H7 (cell line): Measurements from ENCODE around the gene CHST11. TPM values are rescaled to one million over a fixed set of nuclear protein-coding genes. Genes with fewer than 3 reads are reported as not detected.

Source experiments
- DNase-seq: peaks from one replicate; pipeline ENCODE4 v3.0.0; 2012
- H3K27me3 ChIP-seq: 2 replicates; pipeline ENCODE4 v1.6.0; 2011; ENCODE audit warnings: mild to moderate bottlenecking, low read length; ENCODE audit not compliant: control insufficient read depth, insufficient read depth
- H3K36me3 ChIP-seq: replicated peaks from 2 replicates; pipeline ENCODE4 v1.5.1; 2011; ENCODE audit warnings: low read length; ENCODE audit not compliant: control insufficient read depth, insufficient read depth
- H3K4me3 ChIP-seq: 2 replicates; pipeline ENCODE4 v1.5.1; 2011; ENCODE audit warnings: low read depth, mild to moderate bottlenecking, control low read depth, low read length, moderate library complexity; ENCODE audit not compliant: insufficient read depth
- total RNA-seq: library from RNA; depleted of rRNA; stranded (reverse); fragments of >200 nt; shearing (Covaris generic); gene quantifications from 2 replicates; pipeline ENCODE4 v1.2.3, GENCODE V29; 2014

CHST11 gene
- total RNA-seq, 1 experiment from 2014 or later = 14.5 TPM

DNA sequence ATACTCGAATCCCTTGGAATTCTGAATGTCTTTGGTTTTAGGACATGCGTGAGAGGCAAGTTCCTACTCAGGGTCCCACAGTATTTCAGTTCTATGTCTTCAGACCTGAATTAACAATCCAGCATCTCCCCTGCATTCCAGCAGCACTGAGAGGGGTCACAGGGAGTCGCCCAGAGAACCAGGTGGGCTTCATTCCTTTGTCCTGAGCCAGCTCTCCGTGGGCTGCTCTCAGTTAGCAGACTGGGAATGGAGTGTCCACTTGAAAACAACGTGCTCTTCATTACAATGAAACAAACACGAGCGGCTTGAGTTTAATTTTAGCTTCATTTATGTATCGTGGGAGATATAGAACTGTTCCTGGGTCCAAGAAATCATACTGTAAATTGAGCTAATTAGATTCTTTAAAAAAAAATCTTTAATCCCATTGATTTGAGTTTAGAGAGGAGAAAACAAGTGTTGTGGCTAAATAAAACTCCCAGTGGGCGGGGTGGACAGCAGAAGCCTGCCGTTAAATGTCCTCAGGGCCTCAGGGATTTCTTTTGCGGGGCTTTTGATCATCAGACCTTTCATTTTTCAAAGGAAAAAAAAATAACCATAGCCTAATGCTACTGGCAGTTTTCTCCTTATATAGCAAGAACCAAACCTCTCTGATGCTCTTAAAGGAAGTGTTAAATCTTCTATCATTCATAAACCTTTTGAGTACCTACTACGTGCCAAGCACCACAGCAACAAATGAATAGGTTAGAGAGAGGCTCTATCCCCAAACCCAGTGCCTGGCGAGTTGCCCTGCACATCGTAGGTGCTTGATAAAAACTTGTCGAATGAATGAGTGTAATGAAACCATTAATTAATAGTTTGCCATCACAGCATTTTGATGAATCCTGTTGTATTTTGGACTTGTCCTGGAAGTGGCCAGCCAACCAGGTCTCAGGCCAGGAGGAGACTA, 140.4 kb downstream of the CHST11 start:
- DNase-seq = no peak
- Histone ChIP-seq H3K27me3 (no peaks in the 10 kb centered on the region), H3K4me3 (no peak overlapping the region), H3K36me3 (no peaks in the 10 kb centered on the region)

DNA sequence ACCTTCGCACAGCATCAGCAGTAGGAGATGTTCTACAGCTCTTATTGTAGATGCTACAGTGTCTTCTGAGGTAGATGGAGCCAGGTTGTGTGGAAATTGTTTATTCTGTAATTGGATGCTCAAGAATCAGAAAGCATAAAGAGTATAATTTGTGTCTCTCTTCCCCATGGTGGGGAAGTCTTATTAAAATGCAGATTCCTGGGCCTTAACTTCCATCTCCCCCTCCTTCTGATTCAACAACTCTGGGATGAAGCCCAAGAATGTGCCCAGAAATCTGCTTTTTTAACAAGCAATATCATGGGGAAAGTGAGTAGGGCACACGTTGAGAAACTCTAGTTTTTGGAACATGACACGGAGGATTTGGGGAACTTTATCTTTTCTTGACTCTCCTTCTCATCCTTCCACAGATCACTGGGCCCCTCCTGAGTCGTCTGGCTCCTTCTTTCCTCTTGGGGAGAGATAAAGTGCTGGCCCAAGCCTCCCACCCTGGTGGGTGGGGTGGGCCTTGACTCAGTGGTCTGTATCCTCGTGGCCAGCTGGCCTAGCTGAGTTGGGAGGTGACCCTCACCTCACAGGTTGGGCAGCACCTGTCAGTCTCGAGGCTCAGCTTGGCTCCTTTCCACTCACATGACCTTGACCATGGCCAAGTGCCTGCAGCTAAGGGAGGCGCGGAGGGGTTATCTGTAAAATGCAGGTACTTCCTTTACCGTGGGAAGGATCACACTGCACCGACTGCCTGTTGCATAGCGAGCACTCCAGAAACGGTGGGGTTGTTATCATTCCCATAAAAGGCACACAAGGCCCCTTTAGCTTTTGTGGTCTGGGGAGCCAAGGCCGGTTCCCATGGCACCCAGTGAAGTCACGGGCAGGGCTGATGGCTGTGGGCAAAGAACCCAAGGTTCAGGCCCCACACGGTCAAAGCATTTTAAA, 141.9 kb downstream of the CHST11 start:
- no peak for DNase-seq

DNA sequence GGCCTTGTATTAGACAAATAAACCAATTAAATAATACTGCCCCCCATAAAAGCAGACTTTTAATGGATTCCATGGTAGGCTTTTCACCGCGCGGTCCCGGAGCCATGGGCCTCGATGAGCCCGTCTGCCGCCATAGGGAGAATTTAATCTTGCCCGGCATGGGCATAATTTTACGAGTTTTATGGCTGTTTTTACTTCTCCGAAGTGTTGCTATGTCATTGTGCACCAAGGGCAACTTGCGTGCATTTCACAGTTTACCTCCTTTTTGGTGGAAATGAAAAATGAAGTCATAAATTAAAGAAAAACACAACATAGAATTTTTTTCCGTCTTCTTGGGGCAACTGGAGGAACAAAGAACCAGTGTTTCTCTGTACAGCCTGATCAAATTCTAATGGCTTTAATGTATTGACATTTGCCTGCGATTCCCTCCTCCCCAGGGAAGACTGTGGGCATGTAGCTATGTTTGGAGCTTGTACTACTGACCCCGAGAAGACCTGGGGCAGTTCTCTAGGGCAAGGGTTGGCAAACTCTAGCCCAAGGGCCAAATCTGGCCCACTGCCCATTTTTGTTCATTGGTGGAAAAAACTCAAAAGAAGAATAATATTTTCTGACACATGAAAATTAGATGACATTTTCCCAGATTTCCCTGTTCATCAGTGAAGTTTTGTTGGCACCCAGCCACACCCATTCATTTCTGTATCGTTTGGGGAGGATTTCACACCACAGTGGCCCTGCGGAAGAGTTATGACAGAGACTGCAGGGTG, 142.7 kb downstream of the CHST11 start:
- DNase-seq = no peak
- no peaks in the 10 kb centered on the region for H3K36me3 ChIP-seq
- no peaks in the 10 kb centered on the region for H3K27me3 ChIP-seq
- H3K4me3 ChIP-seq = no peak overlapping the region

More for the DNA sequence above, 141.9 kb downstream of the CHST11 start:
- Histone ChIP-seq H3K36me3 (no peaks in the 10 kb centered on the region), H3K4me3 (no peak overlapping the region), H3K27me3 (no peaks in the 10 kb centered on the region)

DNA sequence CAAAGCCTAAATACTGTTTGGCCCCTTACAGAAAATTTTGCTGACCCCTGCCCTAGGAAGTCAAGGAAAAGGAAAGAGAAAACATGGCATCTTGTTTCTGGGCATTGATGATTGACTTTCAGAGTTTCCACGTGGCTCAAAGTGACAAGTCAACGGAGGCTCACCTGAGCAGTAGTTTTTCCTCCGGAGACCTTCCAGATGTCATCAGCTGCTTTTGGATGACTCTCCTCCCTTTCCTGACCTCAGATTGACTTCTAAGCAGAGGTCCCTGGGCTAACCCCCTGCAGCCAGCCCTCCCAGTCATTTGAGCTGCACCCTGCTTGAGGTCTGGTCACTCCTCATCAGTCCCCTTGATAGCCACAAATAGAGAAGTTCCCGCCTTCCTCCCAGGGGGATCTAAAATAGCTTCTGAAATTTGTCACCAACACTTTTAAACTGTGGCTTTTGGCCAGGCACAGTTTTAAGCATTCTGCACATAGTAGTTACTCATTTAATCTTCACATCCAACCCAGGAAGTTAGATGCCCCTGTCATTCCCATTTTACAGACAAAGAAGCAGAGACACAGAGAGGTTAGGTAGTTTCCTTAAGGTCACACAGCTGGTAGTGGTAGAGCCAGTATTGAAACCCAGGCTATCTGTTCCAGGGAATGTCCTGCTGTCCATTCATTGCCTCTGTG, 143.4 kb downstream of the CHST11 start:
- Histone ChIP-seq H3K36me3 (no peaks in the 10 kb centered on the region), H3K4me3 (no peak overlapping the region), H3K27me3 (no peaks in the 10 kb centered on the region)
- DNase-seq = no peak

DNA sequence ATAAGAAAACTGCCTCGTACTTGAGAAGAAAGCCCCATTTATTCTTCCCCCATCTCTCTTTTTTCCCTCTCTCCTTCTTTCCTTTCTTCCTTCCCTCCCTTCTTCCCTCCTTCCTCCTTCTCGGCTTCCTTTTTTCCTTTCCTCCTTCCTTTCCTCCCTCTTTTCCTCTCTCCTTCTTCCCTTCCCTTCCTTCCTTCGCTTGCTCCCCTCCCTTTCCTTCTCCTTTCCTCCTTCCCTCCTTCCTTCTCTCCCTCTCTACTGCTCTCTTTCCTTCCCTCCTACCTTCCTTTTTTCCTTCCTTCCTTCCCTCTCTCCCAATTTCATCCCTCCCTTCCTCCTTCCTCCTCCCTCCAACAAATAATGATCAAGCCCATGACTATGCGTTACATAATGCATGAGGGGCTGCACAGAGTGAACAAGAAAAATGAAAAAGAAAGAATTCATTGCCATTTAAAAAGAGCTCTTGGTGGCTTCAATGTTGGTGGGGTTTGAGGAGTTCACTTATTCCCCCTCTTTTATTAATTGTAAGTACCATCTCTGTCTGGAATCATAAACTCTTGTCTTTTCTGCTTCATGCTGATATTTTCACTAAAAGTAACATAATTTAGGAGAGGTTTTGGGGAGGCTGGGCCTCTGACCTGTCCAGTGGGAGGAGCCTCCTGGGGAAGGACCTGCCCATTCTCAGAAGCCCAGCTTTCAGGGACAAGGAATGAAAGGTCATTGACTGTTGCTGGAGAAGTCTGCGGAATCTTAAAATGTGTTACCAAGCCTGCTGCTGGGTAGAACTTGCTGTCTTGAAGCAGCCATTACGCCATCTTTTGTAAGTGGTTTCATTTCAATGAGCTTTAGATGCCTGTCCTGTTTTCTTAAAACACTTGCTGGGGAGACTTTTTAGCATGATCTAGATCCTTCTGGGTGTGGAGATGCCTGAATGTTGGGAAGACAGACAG, 144.3 kb downstream of the CHST11 start:
- Histone ChIP-seq H3K36me3 (no peaks in the 10 kb centered on the region), H3K4me3 (no peak overlapping the region), H3K27me3 (no peaks in the 10 kb centered on the region)
- no peak for DNase-seq

DNA sequence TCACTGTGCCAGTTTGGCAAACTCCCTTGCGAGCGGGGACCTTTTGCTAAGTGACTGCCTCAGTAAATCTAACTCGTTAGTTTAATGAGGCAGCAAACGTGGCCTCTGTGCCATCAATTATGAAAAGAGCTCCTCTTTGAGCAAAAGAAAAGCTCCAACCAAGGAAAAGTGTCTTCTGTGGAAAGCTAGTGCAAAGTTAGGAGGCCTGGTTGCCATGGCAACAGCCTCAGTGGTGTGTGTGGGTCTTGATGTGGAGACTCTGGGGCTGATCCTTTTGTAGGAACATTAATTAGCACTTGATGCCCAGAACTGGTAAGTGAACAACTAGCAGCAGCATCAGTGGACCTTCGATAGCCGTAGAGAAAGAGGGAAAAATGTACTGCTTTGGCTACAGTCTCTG, 145.7 kb downstream of the CHST11 start:
- DNase-seq = no peak
- Histone ChIP-seq H3K27me3 (no peaks in the 10 kb centered on the region), H3K36me3 (no peaks in the 10 kb centered on the region), H3K4me3 (no peak overlapping the region)

DNA sequence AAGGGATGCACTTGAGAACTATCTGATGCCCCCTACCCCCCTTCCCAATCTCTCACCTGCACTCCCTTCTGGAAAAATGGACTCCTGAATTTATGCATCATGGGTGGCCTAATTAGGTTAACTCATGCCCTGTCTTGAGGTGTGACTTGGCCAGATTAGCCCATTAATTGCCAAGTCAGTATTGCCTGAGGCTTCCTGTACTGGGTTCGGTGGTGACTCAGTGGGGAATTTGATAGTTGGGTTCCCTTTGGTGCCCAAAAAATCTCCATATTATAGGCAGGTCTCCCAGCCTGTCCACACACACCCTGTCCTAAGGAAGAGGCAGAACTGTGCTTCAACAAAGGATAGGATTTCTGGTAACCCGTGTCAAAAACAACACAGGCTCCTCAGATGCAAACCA, 146.1 kb downstream of the CHST11 start:
- Histone ChIP-seq H3K4me3 (no peak overlapping the region), H3K36me3 (no peaks in the 10 kb centered on the region), H3K27me3 (no peaks in the 10 kb centered on the region)
- DNase-seq = no peak

DNA sequence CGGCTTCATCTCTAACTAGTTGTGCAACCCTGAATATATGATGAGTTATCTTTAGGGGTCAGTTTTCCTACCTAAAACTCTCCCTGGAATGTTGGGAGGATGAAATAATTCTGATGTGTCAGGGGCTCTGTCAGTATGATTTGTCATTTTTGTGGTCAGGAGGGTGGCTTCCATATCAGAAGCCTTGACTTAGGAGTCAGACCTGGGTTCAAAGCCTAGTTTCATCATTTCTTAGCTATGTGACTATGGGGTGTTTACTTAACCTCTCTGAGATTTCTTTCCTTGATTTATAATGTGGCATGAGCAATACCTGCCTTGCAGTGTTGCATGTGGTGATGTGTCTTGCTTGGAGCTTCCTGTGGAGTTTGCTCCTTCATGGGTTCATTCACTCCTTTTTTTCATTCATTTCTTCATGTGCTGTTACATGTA, 146.8 kb downstream of the CHST11 start:
- H3K27me3 ChIP-seq = no peaks in the 10 kb centered on the region
- no peak for DNase-seq
- H3K4me3 ChIP-seq = no peak overlapping the region
- H3K36me3 ChIP-seq = no peaks in the 10 kb centered on the region

DNA sequence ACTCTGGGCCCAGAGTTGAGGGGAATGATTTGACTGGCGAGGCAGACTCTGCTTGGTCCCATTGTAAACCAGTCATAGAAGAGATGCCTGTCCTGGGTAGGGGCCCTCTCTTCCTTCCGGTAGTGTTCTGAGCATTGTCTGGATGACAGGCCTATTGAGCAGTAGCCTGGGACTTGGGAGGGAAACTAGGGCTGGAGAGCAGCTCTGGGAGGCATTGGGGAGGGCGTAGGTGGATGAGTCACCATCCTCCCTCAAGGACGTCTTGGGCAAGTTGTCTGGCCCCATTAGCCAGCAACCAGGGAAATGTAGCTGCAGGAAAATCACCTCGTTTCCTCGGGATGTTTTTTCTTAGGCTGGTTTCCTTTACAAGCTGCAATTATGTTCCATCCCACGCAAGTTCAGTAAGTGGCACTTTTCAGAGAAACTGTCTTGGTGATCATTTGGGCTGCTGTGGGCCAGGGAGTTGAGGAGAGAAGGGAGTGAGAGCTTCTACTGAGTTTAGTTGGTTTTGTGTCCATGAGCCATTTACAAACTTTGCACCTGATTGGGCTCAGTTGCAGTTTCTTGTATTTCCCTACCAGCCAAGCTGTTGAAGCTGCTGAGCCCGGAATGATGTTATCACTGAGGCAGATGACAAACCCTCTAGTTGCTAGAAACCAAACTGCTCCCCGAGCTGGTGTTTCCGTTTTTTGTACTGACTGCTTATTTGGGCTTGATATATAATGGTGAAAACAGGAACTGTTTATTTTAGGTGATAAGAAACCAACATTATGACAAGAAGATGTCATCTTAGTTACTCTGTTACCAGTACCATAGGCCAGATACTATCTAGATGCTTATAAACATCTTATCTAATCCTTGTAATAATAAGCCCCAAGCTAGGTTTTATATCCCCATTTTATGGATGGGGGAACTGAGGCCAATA, 147.6 kb downstream of the CHST11 start:
- peak; percentile 55 for DNase-seq
- no peaks in the 10 kb centered on the region for H3K36me3 ChIP-seq

DNA sequence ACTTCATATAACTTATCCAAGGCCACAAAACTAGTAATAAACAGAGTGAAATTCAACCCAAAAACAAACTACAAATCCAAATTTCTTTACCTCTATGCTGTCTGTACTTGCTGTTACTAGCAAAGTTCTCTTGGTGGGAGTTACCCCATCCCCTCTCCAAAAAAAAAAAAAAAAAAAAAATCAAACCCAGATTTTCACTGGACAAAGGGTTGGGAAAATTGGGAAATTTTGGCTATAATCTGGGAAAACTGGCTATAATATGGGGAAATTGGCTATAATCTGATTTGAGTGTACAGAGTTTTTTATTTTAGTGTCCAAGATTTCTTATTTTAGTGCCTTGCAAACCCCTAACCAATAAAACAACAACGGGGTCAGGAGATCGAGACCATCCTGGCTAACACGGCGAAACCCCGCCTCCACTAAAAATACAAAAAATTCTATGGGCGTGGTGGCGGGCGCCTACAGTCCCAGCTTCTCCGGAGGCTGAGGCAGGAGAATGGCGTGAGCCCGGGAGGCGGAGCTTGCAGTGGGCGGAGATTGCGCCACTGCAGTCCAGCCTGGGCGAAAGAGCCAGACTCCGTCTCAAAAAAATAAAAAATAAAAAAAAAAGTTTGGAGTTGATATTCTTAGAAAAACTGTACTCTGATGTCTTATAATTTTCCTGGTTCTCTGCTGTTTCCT, 148.4 kb downstream of the CHST11 start:
- Histone ChIP-seq H3K27me3 (no peaks in the 10 kb centered on the region), H3K4me3 (no peak overlapping the region; the same call in 1 of the 2 replicates), H3K36me3 (no peaks in the 10 kb centered on the region)
- DNase-seq = no peak

More for the DNA sequence above, 147.6 kb downstream of the CHST11 start:
- Histone ChIP-seq H3K4me3 (no peak overlapping the region), H3K27me3 (no peaks in the 10 kb centered on the region)

DNA sequence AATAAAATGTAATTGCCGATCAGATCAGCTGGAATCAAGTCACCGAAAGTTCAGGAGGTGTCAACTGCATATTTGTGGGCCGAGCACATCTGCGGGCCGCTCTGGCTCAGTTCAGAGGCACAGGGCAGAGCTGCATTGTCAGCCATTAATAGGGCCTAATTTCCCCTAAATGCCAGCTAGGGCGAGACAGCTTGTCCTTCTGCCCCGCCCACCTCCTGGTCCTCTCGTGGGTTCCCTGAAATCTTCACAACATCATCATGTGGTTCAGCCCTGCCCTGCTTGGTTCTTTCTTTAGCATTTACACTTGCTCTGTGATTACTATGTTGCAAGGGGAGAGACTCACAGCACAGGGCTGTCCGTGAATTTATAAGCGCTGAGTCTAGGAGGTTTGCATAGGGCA, 148.9 kb downstream of the CHST11 start:
- DNase-seq = peak; percentile 46
- Histone ChIP-seq H3K27me3 (no peaks in the 10 kb centered on the region), H3K36me3 (no peaks in the 10 kb centered on the region), H3K4me3 (no peak overlapping the region; the same call in 1 of the 2 replicates)

DNA sequence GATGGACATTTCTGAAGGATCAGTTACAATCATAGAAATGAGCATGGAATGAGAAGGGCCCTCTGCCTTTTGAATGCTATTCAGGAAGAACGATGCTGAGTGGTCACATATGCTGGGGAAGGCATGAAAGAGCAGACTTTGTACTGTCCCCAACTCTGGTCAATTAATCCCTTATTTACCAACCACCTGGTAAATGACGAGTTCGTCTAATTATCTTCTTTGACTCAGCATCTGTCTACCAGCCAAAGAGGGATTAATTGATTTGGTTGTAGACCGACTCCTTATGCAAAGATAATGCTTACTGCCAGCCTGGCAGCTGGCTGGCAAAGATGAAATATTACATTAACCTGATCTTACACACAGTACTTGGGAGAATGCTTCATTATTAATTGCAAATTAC, 152.2 kb downstream of the CHST11 start:
- no peak for DNase-seq
- H3K36me3 ChIP-seq = no peaks in the 10 kb centered on the region
- no peak overlapping the region for H3K4me3 ChIP-seq
- H3K27me3 ChIP-seq = no peaks in the 10 kb centered on the region
